Lower lobe of right lung (tissue), 2 donors: ENCODE data around the gene PIAS1. TPM values are rescaled to one million over a fixed set of nuclear protein-coding genes. Genes with fewer than 3 reads are reported as not detected.
"Not testable (repeated sequence)": the region's sequence is repeated elsewhere in the genome, so short reads cannot be mapped to it uniquely, and the experiment has no call there.

Experiments used
- ATAC-seq, 2 donors: fragments of 200-7000 bp; cut with Tn5 transposase; one replicate each; pipeline ENCODE4 v1.9.1; 2020 to 2022; ENCODE audit warnings: mild to moderate bottlenecking in 2 of 2, moderate library complexity in 2 of 2
- DNase-seq: peaks from one replicate; pipeline ENCODE4 v3.0.0-alpha.2; 2020
- H3K27ac ChIP-seq: fragments of 200-600 bp; one replicate; pipeline ENCODE4 v1.8.0; 2022
- H3K27me3 ChIP-seq: fragments of 200-600 bp; one replicate; pipeline ENCODE4 v1.8.0; 2022; ENCODE audit warnings: low read depth
- H3K36me3 ChIP-seq: fragments of 200-600 bp; one replicate; pipeline ENCODE4 v1.8.0; 2022; ENCODE audit warnings: mild to moderate bottlenecking
- H3K4me1 ChIP-seq: fragments of 200-600 bp; one replicate; pipeline ENCODE4 v1.8.0; 2022
- H3K4me3 ChIP-seq: fragments of 200-600 bp; one replicate; pipeline ENCODE4 v1.8.0; 2022; ENCODE audit warnings: mild to moderate bottlenecking
- H3K9me3 ChIP-seq: fragments of 200-600 bp; one replicate; pipeline ENCODE4 v1.8.0; 2022
- intact Hi-C: fragments of 100-400 bp; cut with DNase I; formaldehyde crosslinking; loops from one replicate; pipeline ENCODE4 v1.11.0; 2022
- total RNA-seq: library from RNA; stranded (reverse); fragmentation: NEBNext Ultra II Directional; extraction: Animal tissue kit (Norgen Biotek cat#: 25700); gene quantifications from one replicate; pipeline ENCODE4 v1.2.1, GENCODE V29; 2021
- TF ChIP-seq, protein P1 (sequence below): fragments of 200-600 bp; IDR thresholded peaks from one replicate; pipeline ENCODE4 v1.8.0; 2022; ENCODE audit warnings: antibody characterized with exemption, mild to moderate bottlenecking
- donor health status: DM: no; HTN: yes; CAD: no; lungs with severe emphysema.

The PIAS1 gene
- total RNA-seq, 1 donor from 2014 or later, result 73.1 TPM

- peaks cover 27% of the 10 kb centered on the region for H3K4me1 ChIP-seq
- no peak overlapping the region for H3K4me3 ChIP-seq
- no peaks in the 10 kb centered on the region for H3K27me3 ChIP-seq
- no peaks in the 10 kb centered on the region for H3K36me3 ChIP-seq
- DNase-seq, result no peak
- H3K27ac ChIP-seq, result no peak overlapping the region
- intact Hi-C loops, result no loop called here
- no peak for ATAC-seq
- H3K9me3 ChIP-seq, result no peaks in the 10 kb centered on the region
- TF ChIP-seq, protein P1, sequence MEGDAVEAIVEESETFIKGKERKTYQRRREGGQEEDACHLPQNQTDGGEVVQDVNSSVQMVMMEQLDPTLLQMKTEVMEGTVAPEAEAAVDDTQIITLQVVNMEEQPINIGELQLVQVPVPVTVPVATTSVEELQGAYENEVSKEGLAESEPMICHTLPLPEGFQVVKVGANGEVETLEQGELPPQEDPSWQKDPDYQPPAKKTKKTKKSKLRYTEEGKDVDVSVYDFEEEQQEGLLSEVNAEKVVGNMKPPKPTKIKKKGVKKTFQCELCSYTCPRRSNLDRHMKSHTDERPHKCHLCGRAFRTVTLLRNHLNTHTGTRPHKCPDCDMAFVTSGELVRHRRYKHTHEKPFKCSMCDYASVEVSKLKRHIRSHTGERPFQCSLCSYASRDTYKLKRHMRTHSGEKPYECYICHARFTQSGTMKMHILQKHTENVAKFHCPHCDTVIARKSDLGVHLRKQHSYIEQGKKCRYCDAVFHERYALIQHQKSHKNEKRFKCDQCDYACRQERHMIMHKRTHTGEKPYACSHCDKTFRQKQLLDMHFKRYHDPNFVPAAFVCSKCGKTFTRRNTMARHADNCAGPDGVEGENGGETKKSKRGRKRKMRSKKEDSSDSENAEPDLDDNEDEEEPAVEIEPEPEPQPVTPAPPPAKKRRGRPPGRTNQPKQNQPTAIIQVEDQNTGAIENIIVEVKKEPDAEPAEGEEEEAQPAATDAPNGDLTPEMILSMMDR, result no peak
Measured at GRCh38 chr15:68200016-68200861, 146.1 kb downstream of the PIAS1 start.

GRCh38 chr15:68201153-68201878 lies 147.2 kb downstream of the PIAS1 start:
- Histone ChIP-seq H3K27ac (no peak overlapping the region), H3K27me3 (no peaks in the 10 kb centered on the region), H3K36me3 (no peaks in the 10 kb centered on the region), H3K9me3 (no peaks in the 10 kb centered on the region), H3K4me1 (peaks cover 37% of the 10 kb centered on the region), H3K4me3 (no peak overlapping the region)
- TF ChIP-seq, protein P1, result no peak
- intact Hi-C loops, result no loop called here
- ATAC-seq (no peak), DNase-seq (no peak)

DNA sequence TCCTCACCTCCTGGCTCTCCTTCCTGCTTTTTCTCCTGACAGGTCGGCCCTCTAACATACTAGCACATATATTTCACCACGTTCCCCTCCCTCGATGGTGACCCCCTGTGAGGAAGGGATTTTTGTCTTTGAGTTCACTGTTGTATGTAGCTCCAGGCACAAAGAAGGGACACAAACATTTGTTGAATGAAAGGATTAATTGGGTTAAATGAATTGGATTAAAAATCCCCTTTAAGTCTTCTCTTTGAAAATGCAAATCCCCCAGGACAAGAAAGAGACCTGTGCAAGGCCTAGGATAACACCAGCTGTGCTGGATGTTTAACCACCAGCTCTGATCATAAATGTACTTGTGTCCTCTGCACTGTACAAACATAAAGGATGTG lies 147.8 kb downstream of the PIAS1 start:
- H3K27me3 ChIP-seq, result no peaks in the 10 kb centered on the region
- no peaks in the 10 kb centered on the region for H3K36me3 ChIP-seq
- intact Hi-C loops, result no loop called here
- DNase-seq, result no peak
- no peak overlapping the region for H3K4me3 ChIP-seq
- peaks cover 43% of the 10 kb centered on the region for H3K4me1 ChIP-seq
- TF ChIP-seq, protein P1, result no peak
- H3K27ac ChIP-seq, result no peak overlapping the region
- no peak for ATAC-seq
- H3K9me3 ChIP-seq, result no peaks in the 10 kb centered on the region

DNA sequence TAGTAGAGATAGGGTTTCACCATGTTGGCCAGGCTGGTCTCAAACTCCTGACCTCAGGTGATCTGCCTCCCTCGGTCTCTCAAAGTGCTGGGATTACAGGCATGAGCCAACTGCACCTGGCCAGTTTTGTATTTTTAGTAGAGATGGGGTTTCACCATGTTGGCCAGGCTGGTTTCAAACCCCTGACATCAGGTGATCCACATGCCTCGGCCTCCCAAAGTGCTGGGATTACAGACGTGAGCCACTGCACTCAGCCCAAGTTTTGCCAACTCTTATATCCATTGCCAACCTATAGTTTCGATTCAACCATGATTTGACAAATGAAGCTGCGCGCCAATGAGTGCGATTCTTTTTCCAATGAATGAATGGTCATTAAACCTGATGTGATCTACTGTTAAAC lies 148.9 kb downstream of the PIAS1 start:
- intact Hi-C loops, H3K27ac ChIP-seq, DNase-seq: not testable (repeated sequence)

DNA sequence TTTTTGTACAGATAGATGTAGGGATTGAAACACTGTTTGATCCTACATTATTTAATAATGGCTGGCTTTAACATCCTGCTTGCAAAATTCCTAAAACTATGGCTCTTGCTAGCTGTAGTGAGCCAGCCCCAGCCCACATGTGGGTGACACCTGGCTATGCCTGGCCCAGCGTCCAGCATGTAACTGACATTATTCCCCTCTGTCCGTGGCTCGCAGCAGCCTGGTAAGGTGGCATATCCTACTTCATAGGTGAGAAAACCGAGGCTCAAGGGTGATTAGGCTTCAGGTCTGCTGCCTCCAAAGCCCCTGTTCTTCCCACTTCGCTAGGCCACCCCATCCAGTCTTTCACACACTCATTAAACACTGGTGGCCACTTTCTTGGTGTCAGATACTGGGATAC lies 149.4 kb downstream of the PIAS1 start:
- intact Hi-C loops, result no loop called here
- DNase-seq (no peak), ATAC-seq (no peak)
- H3K27me3 ChIP-seq, result no peaks in the 10 kb centered on the region
- H3K4me1 ChIP-seq, result peaks cover 36% of the 10 kb centered on the region
- TF ChIP-seq, protein P1, result no peak
- no peaks in the 10 kb centered on the region for H3K36me3 ChIP-seq
- no peak overlapping the region for H3K27ac ChIP-seq
- H3K4me3 ChIP-seq, result no peak overlapping the region
- H3K9me3 ChIP-seq, result no peaks in the 10 kb centered on the region

More for the DNA sequence above, 148.9 kb downstream of the PIAS1 start:
- not testable (repeated sequence) for H3K27me3 ChIP-seq, H3K9me3 ChIP-seq, ATAC-seq, H3K4me3 ChIP-seq, H3K36me3 ChIP-seq
- peaks cover 41% of the 10 kb centered on the region for H3K4me1 ChIP-seq

- Histone ChIP-seq H3K36me3 (no peaks in the 10 kb centered on the region), H3K9me3 (no peaks in the 10 kb centered on the region), H3K4me3 (no peak overlapping the region), H3K4me1 (peaks cover 36% of the 10 kb centered on the region), H3K27me3 (no peaks in the 10 kb centered on the region), H3K27ac (no peak overlapping the region)
- DNase-seq (no peak), ATAC-seq (no peak)
- intact Hi-C loops, result no loop called here
- TF ChIP-seq, protein P1, result no peak
Measured at GRCh38 chr15:68203956-68204355, 149.8 kb downstream of the PIAS1 start.
